Activated CD4-positive, alpha-beta memory T cell treated with anti-CD3 and anti-CD28 coated beads for 36 hours (primary cell): ENCODE results near the gene CLEC4A. TPM values are rescaled to one million over a fixed set of nuclear protein-coding genes. Genes with fewer than 3 reads are reported as not detected.
A peak's percentile ranks its signal among the peaks of the same experiment; 100 is the strongest.
"Not testable (repeated sequence)": the region's sequence is repeated elsewhere in the genome, so short reads cannot be mapped to it uniquely, and the experiment has no call there.

Experiments
- CTCF ChIA-PET: fragments of 350-600 bp; sonication (Branson Sonifier 250); formaldehyde crosslinking; loops from one replicate; lab custom pipeline; 2021; ENCODE audit warnings: antibody characterized with exemption, inconsistent platforms; lab: Charles Lee
- POLR2A ChIA-PET: fragments of 350-600 bp; sonication (Branson Sonifier 250); formaldehyde crosslinking; loops from one replicate; lab custom pipeline; 2021; ENCODE audit warnings: antibody characterized with exemption; lab: Charles Lee
- DNase-seq: peaks from one replicate; pipeline ENCODE4 v3.0.0-alpha.2; 2020
- H3K27ac Mint-ChIP-seq: one replicate; pipeline ENCODE4 v1.8.0; 2021; ENCODE audit warnings: mixed read lengths
- H3K27me3 Mint-ChIP-seq: one replicate; pipeline ENCODE4 v1.8.0; 2021; ENCODE audit warnings: mixed read lengths
- H3K36me3 Mint-ChIP-seq: one replicate; pipeline ENCODE4 v1.8.0; 2021; ENCODE audit warnings: mixed read lengths
- H3K4me1 Mint-ChIP-seq: one replicate; pipeline ENCODE4 v1.8.0; 2021; ENCODE audit warnings: low read depth, mixed read lengths
- H3K4me3 Mint-ChIP-seq: one replicate; pipeline ENCODE4 v1.8.0; 2021; ENCODE audit warnings: mild to moderate bottlenecking, mixed read lengths
- H3K9me3 Mint-ChIP-seq: one replicate; pipeline ENCODE4 v1.8.0; 2021; ENCODE audit warnings: mixed read lengths
- intact Hi-C: fragments of 100-400 bp; cut with micrococcal nuclease; formaldehyde crosslinking; loops from one replicate; pipeline ENCODE4 v1.15.1; 2023
- total RNA-seq, 2 experiments: library from RNA; stranded (reverse); gene quantifications; one replicate each; pipeline ENCODE4 v1.2.3, GENCODE V29; 2021

CLEC4A gene
- total RNA-seq, result 1 to 10 TPM; 1.2 TPM

GRCh38 chr12:8123124-8123912 is at the start of gene CLEC4A:
TSS of gene CLEC4A (plus strand) at chr12:8123617. CDS start at chr12:8123879, 262 bp downstream.
- peaks cover 10% of the 10 kb centered on the region for H3K4me1 Mint-ChIP-seq
- POLR2A ChIA-PET, result no interaction called here
- H3K9me3 Mint-ChIP-seq, result no peaks in the 10 kb centered on the region

GRCh38 chr12:8075935-8076334 is 47.5 kb upstream of the CLEC4A start:
- ChIA-PET POLR2A (no interaction called here), CTCF (interaction anchor here (1.4 to 9.1 kb wide), 2 partner anchors 22 to 30 kb away, joined by 3 to 263 read pairs; no protein-coding TSS in a partner anchor)
- Mint-ChIP-seq H3K9me3 (no peaks in the 10 kb centered on the region), H3K27ac (no peak overlapping the region), H3K4me1 (peaks cover 36% of the 10 kb centered on the region), H3K4me3 (no peak overlapping the region), H3K27me3 (no peaks in the 10 kb centered on the region), H3K36me3 (no peaks in the 10 kb centered on the region)
- intact Hi-C loops, result no loop called here
- no peak for DNase-seq

More at GRCh38 chr12:8123124-8123912, at the start of gene CLEC4A:
- Mint-ChIP-seq H3K27ac (no peak within 1 kb of the TSS), H3K36me3 (peaks cover 2% of the 10 kb centered on the region), H3K27me3 (no peaks in the 10 kb centered on the region), H3K4me3 (no peak within 1 kb of the TSS)
- DNase-seq, result no peak
- intact Hi-C loops, result no loop called here
- CTCF ChIA-PET, result interaction anchor here (1.0 kb wide), 1 partner anchor 14 kb away, joined by 3 read pairs; no protein-coding TSS in a partner anchor

- DNase-seq, result no peak
- Mint-ChIP-seq H3K4me1 (peaks cover 40% of the 10 kb centered on the region), H3K36me3 (peaks cover 1% of the 10 kb centered on the region), H3K27me3 (no peaks in the 10 kb centered on the region), H3K27ac (no peak overlapping the region), H3K9me3 (no peaks in the 10 kb centered on the region), H3K4me3 (no peak overlapping the region)
- ChIA-PET CTCF (interaction anchor here (1.4 to 9.1 kb wide), 3 partner anchors 18 to 31 kb away, joined by 3 to 263 read pairs (median 18); no protein-coding TSS in a partner anchor), POLR2A (no interaction called here)
- intact Hi-C loops, result no loop called here
Observed at GRCh38 chr12:8076366-8076765, 47.1 kb upstream of the CLEC4A start.

- CTCF ChIA-PET, result interaction anchor here (1.1 to 9.1 kb wide), 13 partner anchors 11 to 879 kb away, joined by 3 to 263 read pairs (median 18); partner anchors contain the start of genes C3AR1 and FOXJ2
- no peaks in the 10 kb centered on the region for H3K9me3 Mint-ChIP-seq
- H3K27me3 Mint-ChIP-seq, result no peaks in the 10 kb centered on the region
- no peak overlapping the region for H3K4me3 Mint-ChIP-seq
- no peak for DNase-seq
- intact Hi-C loops, result no loop called here
- peaks cover 40% of the 10 kb centered on the region for H3K4me1 Mint-ChIP-seq
- no peak overlapping the region for H3K27ac Mint-ChIP-seq
- POLR2A ChIA-PET, result interaction anchor here (1.6 kb wide), 1 partner anchor 50 kb away, joined by 5 read pairs; no protein-coding TSS in a partner anchor
- H3K36me3 Mint-ChIP-seq, result peaks cover 2% of the 10 kb centered on the region
Observed at GRCh38 chr12:8077207-8077606, 46.2 kb upstream of the CLEC4A start.

GRCh38 chr12:8078398-8078797 is 45.0 kb upstream of the CLEC4A start:
- H3K4me1 Mint-ChIP-seq, result peaks cover 45% of the 10 kb centered on the region
- peak overlapping the region; percentile 57 for H3K27ac Mint-ChIP-seq
- DNase-seq, result peak; percentile 75
- peaks cover 2% of the 10 kb centered on the region for H3K36me3 Mint-ChIP-seq
- intact Hi-C loops, result loop anchor here (1.0 kb wide), 2 partner anchors 32 to 218 kb away; no protein-coding TSS in a partner anchor
- H3K4me3 Mint-ChIP-seq, result no peak overlapping the region
- ChIA-PET CTCF (interaction anchor here (0.6 to 9.1 kb wide), 31 partner anchors 8 to 1701 kb away, joined by 3 to 263 read pairs (median 5); partner anchors contain the start of genes C3AR1 and FOXJ2), POLR2A (interaction anchor here (0.6 to 1.6 kb wide), 5 partner anchors 38 to 145 kb away, joined by 3 to 5 read pairs (median 4); partner anchors contain the start of gene SLC2A3)
- H3K9me3 Mint-ChIP-seq, result no peaks in the 10 kb centered on the region
- no peaks in the 10 kb centered on the region for H3K27me3 Mint-ChIP-seq

- no peak overlapping the region for H3K4me3 Mint-ChIP-seq
- no peaks in the 10 kb centered on the region for H3K27me3 Mint-ChIP-seq
- H3K27ac Mint-ChIP-seq, result peak overlapping the region; percentile 57
- POLR2A ChIA-PET, result interaction anchor here (0.7 to 1.6 kb wide), 3 partner anchors 38 to 145 kb away, joined by 3 to 4 read pairs (median 3); partner anchors contain the start of gene SLC2A3
- peaks cover 2% of the 10 kb centered on the region for H3K36me3 Mint-ChIP-seq
- CTCF ChIA-PET, result interaction anchor here (1.0 to 9.1 kb wide), 18 partner anchors 9 to 253 kb away, joined by 3 to 263 read pairs (median 15); partner anchors contain the start of genes C3AR1 and FOXJ2
- H3K4me1 Mint-ChIP-seq, result peaks cover 50% of the 10 kb centered on the region
- intact Hi-C loops, result loop anchor here (1.0 kb wide), 2 partner anchors 33 to 219 kb away; no protein-coding TSS in a partner anchor
- DNase-seq, result no peak
- no peaks in the 10 kb centered on the region for H3K9me3 Mint-ChIP-seq
Observed at GRCh38 chr12:8078916-8079315, 44.5 kb upstream of the CLEC4A start.

GRCh38 chr12:8080120-8080519 is 43.3 kb upstream of the CLEC4A start:
- ChIA-PET CTCF (interaction anchor here (3.2 to 9.1 kb wide), 3 partner anchors 14 to 147 kb away, joined by 28 to 263 read pairs (median 39); partner anchors contain the start of gene C3AR1), POLR2A (interaction anchor here (1.8 kb wide), 1 partner anchor 146 kb away, joined by 6 read pairs; no protein-coding TSS in a partner anchor)

GRCh38 chr12:8081251-8081920 is 42.0 kb upstream of the CLEC4A start:
- peak overlapping the region; percentile 100 for H3K27ac Mint-ChIP-seq
- POLR2A ChIA-PET, result interaction anchor here (0.7 to 1.8 kb wide), 5 partner anchors 11 to 147 kb away, joined by 3 to 6 read pairs (median 4); partner anchors contain the start of gene FOXJ2
- peak; percentile 59 for DNase-seq
- peaks cover 10% of the 10 kb centered on the region for H3K36me3 Mint-ChIP-seq
- no peaks in the 10 kb centered on the region for H3K9me3 Mint-ChIP-seq
- H3K4me3 Mint-ChIP-seq, result peak overlapping the region; percentile 89
- H3K4me1 Mint-ChIP-seq, result peaks cover 69% of the 10 kb centered on the region
- intact Hi-C loops, result no loop called here
- CTCF ChIA-PET, result interaction anchor here (0.6 to 9.1 kb wide), 4 partner anchors 10 to 121 kb away, joined by 3 to 263 read pairs (median 3); partner anchors contain the start of gene C3AR1
- no peaks in the 10 kb centered on the region for H3K27me3 Mint-ChIP-seq

More at GRCh38 chr12:8080120-8080519, 43.3 kb upstream of the CLEC4A start:
- peak overlapping the region; percentile 57 for H3K27ac Mint-ChIP-seq
- DNase-seq, result no peak
- no peaks in the 10 kb centered on the region for H3K9me3 Mint-ChIP-seq
- intact Hi-C loops, result no loop called here
- H3K4me3 Mint-ChIP-seq, result peak overlapping the region; percentile 0
- no peaks in the 10 kb centered on the region for H3K27me3 Mint-ChIP-seq
- peaks cover 59% of the 10 kb centered on the region for H3K4me1 Mint-ChIP-seq
- H3K36me3 Mint-ChIP-seq, result peaks cover 7% of the 10 kb centered on the region

- ChIA-PET CTCF (interaction anchor here (0.8 kb wide), 1 partner anchor 123 kb away, joined by 3 read pairs; no protein-coding TSS in a partner anchor), POLR2A (interaction anchor here (1.1 to 1.2 kb wide), 3 partner anchors 51 to 112 kb away, joined by 3 to 5 read pairs (median 4); no protein-coding TSS in a partner anchor)
- H3K27ac Mint-ChIP-seq, result peak overlapping the region; percentile 100
- H3K36me3 Mint-ChIP-seq, result peaks cover 12% of the 10 kb centered on the region
- DNase-seq, result no peak
- H3K4me3 Mint-ChIP-seq, result peak overlapping the region; percentile 89
- no peaks in the 10 kb centered on the region for H3K9me3 Mint-ChIP-seq
- intact Hi-C loops, result loop anchor here (1.0 to 2.0 kb wide), 6 partner anchors 16 to 1122 kb away; partner anchors contain the start of genes C3AR1 and SLC2A3
- no peaks in the 10 kb centered on the region for H3K27me3 Mint-ChIP-seq
- peaks cover 74% of the 10 kb centered on the region for H3K4me1 Mint-ChIP-seq
Observed at GRCh38 chr12:8082808-8083100, 40.7 kb upstream of the CLEC4A start.

GRCh38 chr12:8084351-8084750 is 39.1 kb upstream of the CLEC4A start:
- H3K4me3 Mint-ChIP-seq, result peak overlapping the region; percentile 89
- intact Hi-C loops, H3K27me3 Mint-ChIP-seq, H3K9me3 Mint-ChIP-seq: not testable (repeated sequence)
- peak overlapping the region; percentile 100 for H3K27ac Mint-ChIP-seq
- POLR2A ChIA-PET, result interaction anchor here (0.8 kb wide), 1 partner anchor 57 kb away, joined by 6 read pairs; no protein-coding TSS in a partner anchor
- H3K36me3 Mint-ChIP-seq, result peaks cover 16% of the 10 kb centered on the region
- peaks cover 72% of the 10 kb centered on the region for H3K4me1 Mint-ChIP-seq
- DNase-seq, result peak; percentile 55
- CTCF ChIA-PET, result interaction anchor here (0.6 to 1.4 kb wide), 2 partner anchors 25 to 57 kb away, joined by 4 read pairs; no protein-coding TSS in a partner anchor

- H3K36me3 Mint-ChIP-seq, result peaks cover 28% of the 10 kb centered on the region
- POLR2A ChIA-PET, result interaction anchor here (1.4 kb wide), 1 partner anchor 60 kb away, joined by 3 read pairs; no protein-coding TSS in a partner anchor
- intact Hi-C loops, result no loop called here
- no peaks in the 10 kb centered on the region for H3K9me3 Mint-ChIP-seq
- peak overlapping the region; percentile 62 for H3K4me3 Mint-ChIP-seq
- peak overlapping the region; percentile 89 for H3K27ac Mint-ChIP-seq
- H3K4me1 Mint-ChIP-seq, result peaks cover 52% of the 10 kb centered on the region
- no peak for DNase-seq
- CTCF ChIA-PET, result interaction anchor here (2.3 to 2.4 kb wide), 2 partner anchors 9 to 154 kb away, joined by 7 to 20 read pairs; no protein-coding TSS in a partner anchor
- no peaks in the 10 kb centered on the region for H3K27me3 Mint-ChIP-seq
Observed at GRCh38 chr12:8087666-8088065, 35.8 kb upstream of the CLEC4A start.
